ENCODE data around the gene MTF1.

Gene MTF1

DNA sequence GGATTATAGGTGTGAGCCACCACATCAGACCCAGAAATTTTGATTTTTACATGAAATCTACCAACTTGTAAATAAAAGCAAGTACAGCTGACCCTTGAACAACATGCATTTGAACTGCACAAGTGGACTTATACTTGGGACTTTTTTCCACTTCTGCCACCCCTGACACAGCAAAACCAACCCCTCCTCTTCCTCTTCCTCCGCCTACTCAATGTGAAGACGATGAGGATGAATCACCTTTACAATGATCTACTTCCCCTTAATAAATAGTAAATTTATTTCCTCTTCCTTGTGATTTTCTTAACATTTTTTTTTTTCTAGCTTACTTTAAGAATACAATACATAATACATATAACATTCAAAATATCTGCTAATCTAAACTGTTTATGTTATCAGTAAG, 33.9 kb downstream of the MTF1 start:
- DNase-seq = no peak

DNA sequence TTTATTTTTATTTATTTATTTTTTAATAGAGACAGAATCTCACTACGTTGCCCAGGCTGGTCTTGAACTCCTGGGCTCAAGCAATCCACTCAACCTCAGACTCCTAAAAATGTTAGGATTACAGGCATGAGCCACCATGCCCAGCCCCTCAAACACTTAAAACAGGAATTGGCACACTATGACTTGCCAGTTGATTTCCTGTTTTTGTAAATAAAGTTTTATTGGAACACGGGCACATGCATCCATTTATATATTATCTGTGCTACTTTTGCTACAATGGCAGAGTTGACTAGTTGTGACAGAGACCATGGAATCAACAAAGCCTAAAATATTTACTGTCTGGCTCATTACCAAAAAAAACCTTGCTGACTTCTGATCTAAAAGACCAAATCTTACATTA, 35.4 kb downstream of the MTF1 start:
- DNase-seq = no peak

DNA sequence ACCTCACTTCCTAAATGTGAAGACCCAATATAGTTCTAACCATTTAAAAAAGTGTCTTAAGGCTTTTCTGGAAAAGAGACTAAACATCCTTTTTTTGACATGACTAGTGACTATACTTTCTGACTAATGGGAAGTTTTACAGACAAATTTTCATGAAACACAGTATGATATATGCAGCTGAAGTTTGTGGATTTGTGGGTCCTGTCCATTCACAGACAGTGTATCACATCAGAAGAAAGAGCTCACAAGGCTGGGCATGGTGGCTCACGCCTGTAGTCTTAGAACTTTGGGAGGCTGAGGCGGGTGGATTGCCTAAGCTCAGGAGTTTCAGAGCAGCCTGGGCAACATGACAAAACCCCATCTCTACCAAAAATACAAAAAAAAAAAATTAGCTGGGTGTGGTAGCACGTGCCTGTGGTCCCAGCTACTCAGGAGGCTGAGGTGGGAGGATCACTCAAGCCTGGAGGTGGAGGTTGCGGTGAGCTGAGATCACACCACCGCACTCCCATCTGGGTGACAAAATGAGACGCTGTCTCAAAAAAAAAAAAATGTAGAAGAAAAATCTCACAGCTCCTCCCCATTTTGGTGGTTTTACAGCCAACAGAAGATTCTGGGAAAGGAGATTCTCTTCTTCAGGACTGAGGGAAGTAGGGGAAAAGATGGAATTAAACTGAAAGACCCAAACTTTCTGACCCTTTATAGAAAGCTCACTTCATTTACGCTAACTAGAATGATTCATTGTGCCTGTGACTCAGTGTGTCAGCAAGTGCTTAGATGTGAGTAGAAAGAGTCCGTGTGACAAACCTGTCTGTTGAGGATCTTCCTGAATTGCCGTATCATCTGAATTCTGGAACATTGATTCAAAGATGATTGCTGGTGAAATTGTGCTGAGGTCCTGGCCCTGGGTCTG, 36.2 kb downstream of the MTF1 start:
- no peak for DNase-seq

DNA sequence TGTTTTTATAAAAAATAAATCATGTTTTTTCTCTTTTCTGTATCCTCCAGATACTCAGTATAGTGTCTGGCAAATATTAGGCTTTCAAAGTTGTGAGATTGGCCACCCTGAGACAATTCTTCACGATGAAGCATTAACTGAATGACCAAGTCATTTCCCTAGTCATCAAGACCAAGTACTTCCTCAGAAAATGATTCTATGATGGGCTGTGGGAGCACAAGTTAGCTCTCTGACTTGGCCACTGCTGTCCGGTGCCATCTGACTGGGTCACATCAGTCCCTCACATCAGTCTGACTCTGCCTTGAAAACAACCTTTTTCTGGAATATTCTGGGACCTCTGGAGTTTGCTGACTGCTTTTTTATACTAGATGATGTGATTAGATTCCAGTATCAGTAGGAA, 37.9 kb downstream of the MTF1 start:
- no peak for DNase-seq

DNA sequence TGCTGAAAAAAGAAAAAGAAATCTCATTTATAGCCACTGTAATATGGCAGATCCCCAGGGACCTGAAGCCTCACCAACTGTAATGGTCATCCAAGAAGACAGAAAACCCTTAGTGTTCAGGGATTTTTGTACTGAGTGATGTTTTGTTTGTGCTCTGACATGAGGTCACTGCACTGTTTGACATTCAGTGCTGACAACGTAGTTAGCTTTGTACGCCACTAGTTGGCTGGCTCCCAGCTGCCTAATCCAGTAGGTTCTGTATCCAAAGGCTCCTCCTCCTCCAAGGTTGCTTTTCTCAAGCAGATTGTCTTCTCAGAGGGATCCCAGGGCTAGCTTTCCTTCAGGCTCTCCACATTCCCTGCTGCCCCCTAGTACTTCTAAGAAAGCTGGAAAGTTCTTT, 41.9 kb downstream of the MTF1 start:
- DNase-seq = no peak

DNA sequence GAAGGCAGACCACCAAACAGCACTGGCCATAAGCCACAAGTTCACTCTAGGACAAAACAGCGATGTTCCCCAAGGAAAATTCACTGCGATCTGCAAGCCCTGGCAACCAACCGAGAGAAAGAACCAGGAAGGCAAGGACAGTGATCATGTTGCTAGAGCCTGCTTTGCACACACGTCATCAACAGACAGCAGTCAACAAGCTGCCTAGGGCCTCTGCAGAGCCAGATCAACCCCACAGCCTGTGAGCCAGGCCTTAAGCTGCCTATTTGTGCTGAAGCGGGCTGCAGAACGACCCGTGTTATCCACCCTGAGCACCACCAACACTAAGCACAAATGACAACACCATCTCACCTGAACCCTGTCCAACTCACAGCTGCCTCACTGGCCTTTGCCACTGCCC, 45.1 kb downstream of the MTF1 start:
- DNase-seq = no peak

DNA sequence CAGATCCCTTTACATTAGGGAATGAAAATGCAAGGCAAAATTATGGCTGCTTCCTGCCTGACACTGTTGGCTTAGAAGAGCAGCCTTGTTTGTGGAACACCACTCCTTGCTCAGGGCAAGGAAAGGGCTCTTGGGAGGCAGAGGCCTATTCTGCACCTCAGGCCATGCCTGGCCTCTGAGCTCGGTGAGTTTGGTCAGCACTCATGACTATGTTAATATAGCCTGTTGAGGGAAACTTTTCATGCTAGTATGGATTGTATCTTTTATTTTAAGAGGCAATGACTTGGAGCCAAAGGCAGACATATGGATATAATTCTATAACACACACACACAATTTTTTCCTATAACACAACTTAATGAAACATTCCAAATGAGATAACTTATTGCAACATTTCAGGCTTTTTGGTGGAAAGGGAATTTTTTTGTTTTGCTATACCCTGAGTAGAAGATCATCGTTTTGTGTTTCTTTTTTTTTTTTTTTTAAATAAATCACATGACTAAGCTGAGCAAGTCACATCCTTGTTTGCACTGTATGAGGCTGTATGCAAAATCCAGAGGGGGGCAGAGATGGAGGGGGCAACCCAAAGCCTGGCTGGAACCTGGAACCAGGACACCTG, 45.8 kb downstream of the MTF1 start:
- DNase-seq = no peak

DNA sequence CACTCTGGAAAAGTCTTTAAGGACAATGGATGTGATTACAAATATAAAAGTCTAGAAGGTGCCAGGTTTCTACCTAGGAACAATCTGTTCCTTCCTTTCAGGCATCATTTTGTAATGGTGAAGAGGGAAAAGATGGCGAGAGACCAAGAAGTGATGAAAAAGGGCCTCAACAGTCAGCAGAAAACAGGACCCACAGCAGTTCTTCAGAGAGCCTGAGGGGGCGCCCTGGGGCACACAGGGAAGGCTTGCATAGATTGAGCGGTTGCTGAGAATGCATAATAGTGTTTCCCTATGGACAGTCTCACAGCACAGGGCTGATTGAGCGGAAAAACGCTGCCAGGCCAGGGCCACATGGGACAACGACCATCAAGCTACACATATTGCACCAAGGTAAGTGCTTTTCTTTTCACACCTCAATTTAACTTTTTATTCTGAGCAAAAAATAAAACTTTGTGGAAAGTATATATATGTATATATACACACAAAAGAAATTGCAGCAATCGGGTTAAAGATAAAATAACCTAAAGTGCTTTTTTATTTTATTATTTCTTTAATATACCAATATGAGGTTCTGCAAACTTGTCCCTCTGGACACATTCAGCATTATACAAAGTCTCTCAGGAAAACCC, 48.3 kb downstream of the MTF1 start:
- DNase-seq = peak; percentile 70

DNA sequence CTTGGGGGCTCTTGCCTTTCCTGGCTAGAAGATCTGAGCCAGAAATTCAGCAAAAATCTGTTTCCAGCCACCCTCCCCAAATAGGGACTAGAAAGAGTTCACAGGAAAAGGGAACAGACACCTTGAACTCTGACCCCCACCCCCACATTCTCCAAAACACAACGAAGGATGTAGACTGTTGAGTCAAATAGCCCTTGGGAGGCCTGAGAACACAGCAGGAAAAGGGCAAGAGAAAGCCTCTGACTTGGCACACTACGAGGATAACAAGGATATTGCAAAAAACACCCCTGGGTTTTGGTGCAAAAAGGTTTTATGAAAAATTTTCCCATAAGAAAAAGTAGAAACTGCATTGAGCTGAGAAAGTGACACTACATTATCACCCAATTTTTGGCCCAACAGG, 49.5 kb downstream of the MTF1 start:
- no peak for DNase-seq

DNA sequence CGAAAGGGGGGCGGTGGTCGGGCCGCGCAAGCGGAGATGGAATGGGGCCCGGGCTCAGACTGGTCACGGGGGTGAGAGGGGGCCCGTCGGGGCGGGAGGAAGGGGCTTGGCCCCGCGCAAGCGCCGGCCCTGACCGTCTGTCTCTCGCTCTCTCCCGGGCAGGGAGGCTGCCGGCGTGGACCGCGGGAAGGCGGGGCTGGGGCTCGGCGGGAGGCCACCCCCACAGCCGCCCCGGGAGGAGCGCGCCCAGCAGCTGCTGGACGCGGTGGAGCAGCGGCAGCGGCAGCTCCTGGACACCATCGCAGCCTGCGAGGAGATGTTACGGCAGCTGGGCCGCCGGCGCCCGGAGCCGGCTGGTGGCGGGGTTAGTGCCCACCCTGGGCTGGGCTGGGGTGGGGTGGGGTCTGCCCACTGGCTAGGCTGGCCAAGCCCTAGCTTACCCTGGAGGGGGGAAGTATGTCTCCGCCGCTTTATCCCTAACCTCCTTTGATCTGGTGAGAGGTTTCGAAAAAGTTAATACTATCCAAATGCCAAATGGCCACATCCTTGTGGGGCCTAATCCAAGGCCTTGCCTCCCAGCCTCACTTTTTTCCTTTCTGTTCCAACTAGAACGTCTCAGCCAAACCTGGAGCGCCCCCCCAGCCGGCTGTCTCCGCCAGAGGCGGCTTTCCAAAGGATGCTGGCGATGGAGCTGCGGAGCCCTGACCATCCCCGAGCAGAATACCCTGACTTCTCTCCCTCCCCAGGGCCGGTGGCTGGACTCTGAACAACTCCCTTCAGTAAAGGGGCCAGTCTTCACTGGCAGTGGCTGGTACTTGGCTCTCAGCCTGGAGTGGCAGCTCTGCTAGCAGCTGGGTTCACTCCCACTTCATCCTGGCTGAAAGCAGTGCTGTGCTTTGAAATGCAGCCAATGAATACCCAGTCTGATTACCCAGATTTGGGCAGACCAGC, 50.7 kb downstream of the MTF1 start:
- DNase-seq = peak; percentile 57

DNA sequence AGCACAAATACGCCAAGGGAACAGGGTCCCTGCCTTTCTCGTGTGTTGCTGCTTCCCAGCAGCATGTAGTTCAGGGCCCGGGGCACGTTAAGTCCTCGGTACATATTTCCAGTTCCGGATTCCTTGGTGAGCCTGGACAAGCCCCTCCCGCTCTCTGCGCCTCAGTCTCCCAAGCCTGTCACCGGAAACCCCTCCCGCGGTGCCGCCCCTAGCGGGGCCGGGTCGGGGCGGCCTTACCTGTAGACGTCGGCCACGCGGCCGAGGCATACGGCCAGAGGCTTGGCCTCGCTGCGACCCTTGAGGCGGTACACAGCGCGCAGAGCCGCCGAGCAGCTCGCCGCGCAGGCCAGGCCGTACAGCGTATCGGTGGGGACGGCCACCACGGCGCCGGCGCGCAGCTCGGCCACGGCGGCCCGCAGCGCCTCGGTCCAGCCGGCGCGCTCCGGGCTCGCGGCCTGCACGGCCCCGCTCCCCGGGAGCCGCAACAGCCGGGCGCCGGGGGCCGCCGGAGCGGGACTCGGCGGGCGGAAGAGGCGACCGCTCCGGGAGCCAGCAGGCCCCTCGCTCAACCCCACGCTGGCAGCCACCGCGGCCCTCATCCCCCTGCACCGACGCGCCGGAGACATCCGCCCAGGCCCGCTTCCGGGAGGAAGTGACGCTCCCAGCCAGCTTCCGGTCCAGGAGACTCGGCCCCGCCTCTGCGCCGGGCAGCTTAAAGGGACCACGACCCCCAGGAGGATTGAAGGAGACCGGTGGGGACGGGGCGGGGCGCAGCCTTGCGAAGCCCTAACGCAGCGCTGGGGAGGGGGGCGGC, 51.6 kb downstream of the MTF1 start, which contains the start of the genes C1orf122 and YRDC:
Gene C1orf122 (plus strand): TSS at position 236 of the 814 bp plus-strand sequence. CDS start 615 bp downstream, outside the sequence.
Gene YRDC (minus strand): TSS at position 654 of the 814 bp plus-strand sequence. CDS start 28 bp downstream, at position 626.
- DNase-seq = peak; percentile 80

DNA sequence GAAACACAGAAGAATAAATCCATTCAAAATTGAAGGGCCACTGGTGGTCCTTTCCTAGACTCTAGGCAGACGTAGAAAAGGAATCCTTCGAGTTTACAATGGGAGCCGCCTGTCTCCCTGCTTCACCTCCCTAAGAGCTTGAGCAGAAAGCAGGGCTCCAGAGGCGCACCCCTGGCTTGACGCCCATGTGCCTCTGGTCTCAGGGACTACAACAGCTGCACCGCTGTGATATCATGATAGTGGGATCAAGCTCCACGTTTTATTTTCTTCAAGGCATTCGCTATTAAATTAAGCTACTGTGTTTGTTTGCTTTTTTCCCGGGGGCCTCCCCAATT, 52.2 kb downstream of the MTF1 start:
- no peak for DNase-seq

DNA sequence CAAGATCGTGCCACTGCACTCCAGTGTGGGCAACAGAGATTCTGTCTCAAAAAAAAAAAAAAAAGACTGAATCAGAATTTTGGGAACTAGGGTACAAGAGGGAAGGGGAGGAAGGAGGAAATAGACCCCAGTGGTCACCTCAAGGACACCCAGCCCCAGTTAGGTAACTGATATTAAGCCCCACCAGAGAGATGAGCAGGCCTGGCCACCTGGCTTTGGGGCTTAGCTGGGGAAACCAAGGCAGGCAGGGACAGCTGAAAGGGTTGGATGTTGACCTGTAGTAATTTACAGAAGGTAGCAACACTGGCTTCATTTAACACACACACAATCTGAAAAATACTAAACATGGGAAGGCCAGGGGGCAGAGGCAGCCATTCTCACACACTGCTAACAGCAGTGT, 57.0 kb downstream of the MTF1 start:
- no peak for DNase-seq

DNA sequence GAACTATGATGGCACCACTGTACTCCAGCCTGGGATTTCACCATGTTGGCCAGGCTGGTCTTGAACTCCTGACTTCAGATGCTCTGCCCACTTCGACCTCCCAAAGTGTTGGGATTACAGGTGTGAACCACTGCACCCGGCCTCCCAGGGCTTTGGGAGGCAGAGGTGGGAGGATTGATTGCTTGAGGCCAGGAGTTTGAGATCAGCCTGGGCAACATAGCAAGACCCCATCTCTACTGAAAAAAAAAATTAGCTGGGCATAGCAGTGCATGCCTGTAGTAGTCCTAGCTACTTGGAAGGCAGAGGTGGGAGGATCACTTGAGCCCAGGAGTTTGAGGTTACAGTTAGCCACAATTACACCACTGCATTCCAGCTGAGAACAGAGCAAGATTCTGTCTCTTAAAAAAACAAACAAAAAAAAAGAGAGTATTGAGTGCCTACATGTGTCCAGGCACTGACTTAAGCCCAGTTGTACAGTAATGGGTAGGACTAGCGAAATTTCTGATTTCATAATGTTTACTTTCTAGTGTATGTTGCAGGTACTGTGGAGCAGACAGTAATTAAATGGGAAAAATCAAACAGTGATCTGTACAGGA, 61.5 kb downstream of the MTF1 start:
- no peak for DNase-seq

DNA sequence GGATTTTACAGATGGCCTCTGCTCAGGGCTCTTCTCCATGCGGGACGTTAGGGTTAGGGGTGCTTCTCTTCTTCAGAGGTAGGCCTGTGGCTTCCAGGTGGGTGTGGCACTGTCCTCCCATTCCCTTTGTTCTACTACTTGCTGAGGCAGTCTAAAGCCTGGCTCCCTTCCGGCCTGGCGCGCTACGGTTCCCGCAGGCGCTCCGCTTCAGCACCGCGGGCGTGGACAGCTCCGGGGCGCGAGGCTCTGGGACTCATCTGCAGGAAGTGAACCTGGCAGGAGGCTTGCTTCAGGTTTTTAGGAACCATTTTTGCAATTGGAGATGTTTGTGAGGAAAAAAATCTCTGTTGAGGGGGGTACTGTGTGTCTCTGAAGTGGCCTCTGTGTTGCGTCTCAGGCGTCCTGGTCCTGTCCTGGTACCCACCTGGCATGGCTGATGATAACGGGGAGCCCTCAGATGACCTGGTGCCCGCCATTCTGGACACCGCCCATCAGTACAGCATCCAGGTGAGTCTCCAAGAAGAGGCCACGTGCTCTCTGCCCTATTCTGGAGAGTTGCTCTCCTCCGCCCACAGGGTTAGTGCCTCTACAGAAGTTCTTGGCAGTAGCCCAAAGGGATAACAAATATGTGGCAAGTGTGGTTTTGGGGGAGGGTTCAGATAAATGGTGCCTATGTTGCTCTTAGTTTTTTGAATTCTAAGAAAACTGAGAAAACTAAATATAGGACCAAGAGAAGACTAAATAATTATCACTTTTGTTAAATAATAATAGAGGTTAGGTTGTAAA, 63.9 kb downstream of the MTF1 start:
- DNase-seq = peak; percentile 33

DNA sequence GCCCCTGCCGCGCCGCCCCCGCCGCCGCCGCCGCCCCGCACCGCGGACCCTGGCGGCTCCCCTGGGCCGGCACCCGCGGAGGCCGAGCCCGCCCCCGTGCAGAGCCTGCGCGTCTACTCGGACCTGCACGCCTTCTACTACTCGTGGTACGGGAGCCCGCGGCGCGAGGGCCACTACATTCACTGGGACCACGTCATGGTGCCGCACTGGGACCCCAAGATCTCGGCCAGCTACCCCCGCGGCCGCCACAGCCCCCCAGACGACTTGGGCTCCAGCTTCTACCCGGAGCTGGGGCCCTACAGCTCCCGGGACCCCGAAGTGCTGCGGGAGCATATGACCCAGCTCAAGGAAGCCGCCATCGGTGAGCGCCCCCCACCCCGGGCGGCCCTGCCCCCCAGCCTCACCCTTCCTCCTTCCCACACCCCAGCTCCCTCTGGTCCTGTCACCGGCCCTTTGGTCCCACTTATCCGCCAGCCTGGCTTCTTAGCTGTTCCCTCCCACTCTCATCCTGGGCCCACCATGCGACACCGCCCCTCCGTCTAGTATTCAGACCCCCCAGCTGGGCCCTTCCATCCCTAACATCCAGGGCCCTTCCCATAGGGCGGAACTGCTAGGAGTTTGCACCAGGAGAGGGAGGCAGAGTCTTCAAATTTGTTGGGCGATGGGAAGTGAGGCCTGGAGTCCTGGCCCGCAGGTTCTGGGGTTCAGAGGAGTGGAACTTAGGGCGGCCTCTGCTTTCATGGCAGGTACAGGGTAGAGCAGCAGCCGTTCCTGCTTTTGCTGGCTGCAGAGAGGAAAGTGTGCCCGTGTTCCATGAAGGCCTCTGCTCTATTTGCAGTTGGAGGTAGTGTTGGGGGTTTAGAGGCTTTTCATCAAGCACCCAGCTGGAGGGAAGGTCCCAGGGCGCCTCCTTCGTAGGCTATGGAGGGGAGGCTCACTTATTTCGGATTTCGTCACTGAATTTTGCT, 64.7 kb downstream of the MTF1 start:
- DNase-seq = no peak

DNA sequence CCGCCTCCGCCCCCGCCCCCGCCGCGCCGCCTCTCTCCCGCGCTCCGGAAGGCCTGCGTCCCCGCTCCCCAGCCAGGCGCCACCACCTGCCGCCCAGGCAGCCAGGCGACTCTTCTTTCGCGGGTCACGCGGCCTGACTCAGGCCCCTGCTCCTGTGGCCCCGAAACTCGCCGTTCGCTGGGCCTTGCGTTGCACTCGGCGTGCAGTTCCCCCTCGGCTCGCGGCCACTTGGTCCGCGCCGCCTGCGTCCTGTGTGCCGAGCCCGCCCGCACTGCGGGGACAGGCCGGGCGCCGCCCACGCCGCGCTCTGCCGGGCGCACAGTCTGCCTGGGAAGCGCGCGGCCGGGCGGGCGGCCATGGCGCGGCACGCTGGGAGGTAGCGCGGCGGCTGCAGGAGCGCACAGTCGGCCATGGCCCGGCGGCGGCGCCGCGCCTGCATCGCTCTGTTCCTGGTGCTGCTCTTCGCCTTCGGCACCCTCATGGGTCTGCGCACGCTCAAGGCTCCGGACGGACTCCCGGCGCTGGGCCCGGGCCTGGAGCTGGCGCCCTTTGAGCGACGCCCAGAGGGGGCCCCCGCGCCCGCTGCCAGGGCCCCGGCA, 65.5 kb downstream of the MTF1 start, which contains the start of gene MANEAL:
Gene MANEAL (plus strand): TSS at position 75 of the 599 bp plus-strand sequence. CDS start 336 bp downstream, at position 411.
- peak; percentile 48 for DNase-seq

DNA sequence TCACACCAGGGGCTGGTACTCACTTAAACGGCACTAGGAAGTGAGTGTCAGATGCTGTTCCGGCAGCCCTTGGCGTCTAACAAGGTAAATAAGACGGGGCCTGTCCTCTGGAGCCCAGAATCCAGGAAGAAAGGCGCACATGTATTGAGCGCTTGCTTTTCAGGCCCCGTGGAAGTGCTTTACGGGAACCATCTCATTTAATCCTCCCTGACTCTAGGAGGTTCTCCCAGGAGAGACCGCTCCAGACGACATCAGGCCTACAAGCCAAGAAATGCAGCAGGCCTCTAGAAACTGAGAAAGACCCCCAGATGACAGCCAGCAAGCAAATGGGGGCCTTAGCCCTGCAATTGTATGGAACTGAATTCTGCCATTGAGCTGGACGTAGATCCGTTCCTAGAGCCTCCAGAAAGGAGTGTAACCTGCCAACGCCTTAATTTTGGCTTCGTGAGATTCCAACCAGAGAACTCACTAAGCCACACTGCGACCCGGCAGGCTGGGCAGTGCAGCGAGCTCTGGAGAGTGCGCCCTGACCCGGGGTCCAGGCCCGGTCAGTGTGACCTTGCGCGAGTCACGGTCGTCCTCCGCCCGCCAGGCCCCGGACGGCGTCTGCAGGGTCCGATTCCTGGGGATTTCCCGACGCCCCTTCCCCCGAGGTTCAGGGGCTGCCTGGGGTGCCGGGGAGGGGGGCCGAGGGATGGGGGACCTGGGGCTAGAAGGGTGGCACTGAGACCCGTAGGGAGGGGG, 66.3 kb downstream of the MTF1 start:
- DNase-seq = no peak
